HL-60/S4 treated with retinoic acid at 250 ng/mL for 4 days and 3 days (cell line): ENCODE measurements around the gene SRCAP.
"Not testable (repeated sequence)": the region's sequence is repeated elsewhere in the genome, so short reads cannot be mapped to it uniquely, and the experiment has no call there.

ENCODE experiments used
- in situ Hi-C: fragments of 300-500 bp; cut with MboI; formaldehyde crosslinking; loops from 2 replicates; pipeline ENCODE4 v1.7.0; 2022; ENCODE audit warnings: low sequenced_read_pairs

SRCAP gene

DNA sequence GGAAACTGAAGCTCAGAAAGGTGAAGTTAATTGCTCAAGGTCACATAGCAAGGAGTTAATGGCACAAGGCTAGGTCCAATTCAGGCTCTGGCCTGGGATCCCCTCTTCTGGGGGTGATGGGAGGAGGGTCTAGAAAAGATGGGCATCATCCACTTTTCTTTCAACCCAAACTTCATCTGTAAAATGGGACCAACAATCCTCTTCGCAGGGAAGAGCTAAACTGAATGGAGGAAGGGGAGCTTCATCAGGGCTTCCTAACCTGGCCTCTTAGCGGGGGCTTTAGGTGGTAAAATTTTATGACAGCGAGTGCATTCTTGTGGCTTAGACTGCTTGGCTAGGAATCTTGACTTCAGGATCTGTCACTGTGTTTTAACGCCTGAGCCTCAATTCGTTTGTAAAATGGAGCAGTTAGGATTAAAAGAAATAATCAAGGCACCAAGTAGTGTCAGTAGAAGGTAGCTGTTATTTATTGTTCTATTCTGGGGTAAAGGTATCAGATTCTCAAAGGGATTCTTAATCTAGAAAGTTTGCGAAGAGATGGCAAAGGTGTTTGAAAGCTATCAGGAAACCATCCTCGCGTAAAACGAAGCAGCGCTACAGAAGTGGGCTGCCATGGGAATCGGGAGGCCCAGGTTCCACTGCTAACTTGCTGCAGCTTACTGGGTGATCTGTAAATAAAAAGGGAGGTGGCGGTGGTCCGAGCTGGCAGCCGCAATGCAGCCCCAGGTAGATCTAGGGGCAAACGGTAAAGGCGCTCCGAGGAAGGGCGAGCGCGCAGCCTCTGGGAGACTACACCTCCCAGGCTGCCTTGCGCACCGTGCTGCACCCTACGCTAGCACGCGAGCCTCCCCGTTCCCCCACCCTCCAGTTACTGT lies 1.5 kb upstream of the SRCAP start:
- in situ Hi-C loops, result no loop called here

DNA sequence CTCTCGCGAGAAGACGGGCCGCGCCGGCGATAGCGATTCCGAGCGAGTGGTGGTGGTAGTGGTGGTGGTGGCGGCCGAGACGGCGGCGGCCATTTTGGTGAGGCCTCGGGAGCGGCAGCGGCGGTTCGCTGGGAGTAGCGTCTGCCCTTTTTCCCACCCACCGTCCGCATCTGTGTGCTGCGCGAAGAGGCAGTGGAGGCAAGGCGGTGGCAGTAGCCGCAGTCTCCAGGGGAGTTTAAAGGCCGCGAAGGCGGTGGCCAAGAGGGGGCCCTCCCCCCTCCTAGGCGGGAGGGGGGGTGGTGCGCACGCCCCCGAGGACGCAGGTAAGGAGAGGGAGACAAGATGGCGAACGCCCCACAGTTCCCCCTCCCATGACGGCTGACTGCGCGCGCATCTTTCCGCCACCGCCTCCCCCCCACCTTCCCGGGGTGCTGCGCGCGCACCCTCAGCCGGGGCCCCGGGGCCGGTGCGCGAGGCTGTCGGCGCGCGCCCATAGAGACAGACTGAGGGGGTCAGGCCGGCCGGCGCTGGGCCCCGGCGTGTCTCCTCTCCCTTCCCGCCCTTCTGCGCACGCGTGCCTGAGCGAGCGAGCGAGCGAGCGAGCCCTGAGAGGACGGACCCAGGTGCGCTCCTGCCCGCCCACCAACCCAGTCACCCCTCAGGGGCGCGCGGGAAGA lies 694 bp upstream of the SRCAP start:
- in situ Hi-C loops, result no loop called here

DNA sequence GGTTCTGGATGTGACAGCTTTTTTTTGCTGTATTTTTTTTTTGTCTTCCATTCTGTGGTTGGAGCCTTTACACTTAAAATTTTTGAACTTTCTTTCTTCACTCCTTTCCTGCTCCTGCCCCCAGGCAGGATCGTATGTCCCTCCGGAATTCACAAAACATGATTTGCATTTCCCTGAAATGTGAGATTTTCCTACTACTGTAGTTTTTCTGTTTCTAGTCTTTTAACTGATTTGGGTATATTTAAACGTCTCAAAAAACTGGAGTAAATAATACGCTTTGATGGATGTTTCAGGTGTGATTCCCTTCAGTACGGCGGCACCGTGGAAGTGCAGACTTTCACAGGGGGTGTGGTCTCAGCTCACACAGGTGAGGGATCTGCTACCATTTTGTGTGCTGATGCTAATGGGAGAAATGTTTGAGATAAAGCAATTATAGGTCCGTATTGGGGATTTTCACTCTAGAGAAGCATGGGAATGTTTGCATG lies 686 bp downstream of the SRCAP start:
- in situ Hi-C loops, result no loop called here

DNA sequence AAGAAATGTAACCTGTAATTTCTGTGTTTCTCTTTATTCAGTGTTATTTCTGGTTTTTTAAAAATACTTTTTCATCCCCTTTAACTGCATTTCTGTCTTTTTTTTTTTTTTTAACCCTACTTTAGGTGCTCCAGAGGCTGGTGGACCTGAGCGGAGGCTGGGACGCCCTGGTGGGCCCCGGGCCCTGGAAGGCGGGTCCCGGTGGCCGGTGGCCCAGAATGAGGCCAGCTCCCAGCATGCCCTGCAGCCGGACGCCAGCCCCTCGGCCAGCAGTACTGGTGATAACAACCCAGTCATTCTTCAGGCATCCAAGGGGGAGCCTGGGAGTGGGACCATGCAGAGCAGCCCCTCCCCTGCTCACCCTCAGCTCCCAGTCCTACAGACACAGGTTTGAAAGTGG lies 1.5 kb downstream of the SRCAP start:
- in situ Hi-C loops, result no loop called here

DNA sequence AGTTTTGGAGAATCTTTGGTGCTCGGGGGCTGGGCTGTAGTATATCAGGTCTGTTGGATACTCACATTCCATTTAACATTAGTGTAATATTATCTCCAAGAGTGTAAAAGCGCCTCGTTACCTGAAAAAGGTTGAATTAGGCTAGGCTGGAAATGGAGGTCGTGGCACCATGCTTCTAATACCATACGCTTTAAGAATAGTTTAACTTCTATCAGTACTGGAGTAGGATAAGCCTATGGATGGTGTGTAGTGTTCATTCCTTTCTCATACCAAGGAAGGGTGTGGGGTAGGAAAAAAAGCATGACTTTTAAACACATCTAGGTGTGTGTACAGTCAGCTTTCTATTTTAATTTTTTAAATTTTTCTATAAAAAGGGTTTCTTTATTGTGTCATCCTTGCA lies 2.0 kb downstream of the SRCAP start:
- in situ Hi-C loops, result no loop called here

DNA sequence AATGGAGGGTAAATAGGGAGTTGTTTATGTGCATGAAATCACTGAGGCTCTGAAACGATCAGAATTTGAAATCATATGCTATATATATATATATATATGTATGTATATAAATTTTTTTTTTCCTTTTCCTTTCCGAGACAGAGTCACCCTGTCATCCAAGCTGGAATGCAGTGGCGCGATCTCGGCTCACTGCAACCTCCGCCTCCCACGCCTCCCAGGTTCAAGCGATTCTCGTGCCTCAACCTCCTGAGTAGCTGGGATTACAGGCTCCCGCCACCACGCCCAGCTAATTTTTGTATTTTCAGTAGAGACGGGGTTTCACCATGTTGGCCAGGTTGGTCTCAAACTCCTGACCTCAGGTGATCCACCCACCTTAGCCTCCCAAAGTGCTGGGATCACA lies 4.1 kb downstream of the SRCAP start:
- in situ Hi-C loops, result not testable (repeated sequence)

DNA sequence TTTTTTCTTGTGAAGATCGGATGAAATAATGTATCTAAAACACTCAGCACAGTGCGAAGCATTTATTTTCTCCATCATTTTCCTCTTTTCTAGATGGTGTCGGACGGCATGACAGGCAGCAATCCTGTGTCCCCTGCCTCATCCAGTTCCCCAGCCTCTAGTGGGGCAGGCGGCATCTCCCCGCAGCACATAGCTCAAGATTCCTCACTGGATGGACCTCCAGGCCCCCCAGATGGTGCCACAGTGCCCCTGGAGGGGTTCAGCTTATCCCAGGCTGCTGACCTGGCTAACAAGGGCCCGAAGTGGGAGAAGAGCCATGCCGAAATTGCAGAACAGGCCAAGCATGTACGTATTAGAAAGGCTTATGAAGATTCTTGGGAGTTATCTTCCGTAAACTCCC lies 5.0 kb downstream of the SRCAP start:
- in situ Hi-C loops, result no loop called here

DNA sequence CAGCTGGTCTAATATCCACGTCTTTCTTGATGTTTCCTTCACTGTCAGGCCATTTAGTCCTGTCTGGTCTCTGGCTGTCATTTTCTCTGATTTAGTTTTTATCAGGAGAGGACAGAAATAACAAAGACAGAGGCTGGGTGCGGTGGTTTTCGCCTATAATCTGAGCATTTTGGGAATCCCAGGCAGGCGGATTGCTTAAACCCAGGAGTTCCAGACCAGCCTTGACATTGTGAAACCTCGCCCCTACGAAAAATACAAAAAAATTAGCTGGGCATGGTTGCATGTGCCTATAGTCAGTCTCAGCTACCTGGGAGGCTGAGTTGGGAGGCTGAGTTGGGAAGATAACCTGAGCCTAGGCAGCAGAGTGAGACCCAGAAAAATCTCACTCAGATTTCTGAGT lies 7.1 kb downstream of the SRCAP start:
- in situ Hi-C loops, result no loop called here

DNA sequence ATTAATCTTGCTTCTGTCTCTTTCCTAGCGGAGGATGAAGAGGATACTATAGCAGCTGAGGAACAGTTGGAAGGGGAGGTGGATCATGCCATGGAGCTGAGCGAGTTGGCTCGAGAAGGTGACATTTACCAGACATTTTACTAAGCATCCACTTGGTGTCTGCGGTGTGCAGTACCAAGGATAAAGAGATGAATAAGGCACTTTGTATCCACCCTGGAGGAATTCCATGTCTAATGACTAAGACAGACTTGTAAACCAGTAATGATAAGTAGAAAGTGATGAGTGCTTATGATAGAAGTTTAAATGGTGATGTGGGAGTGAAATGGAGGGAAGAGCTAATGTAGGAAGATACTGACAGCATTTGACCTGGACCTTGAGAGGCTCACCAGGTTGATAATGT lies 12.0 kb downstream of the SRCAP start:
- in situ Hi-C loops, result no loop called here

DNA sequence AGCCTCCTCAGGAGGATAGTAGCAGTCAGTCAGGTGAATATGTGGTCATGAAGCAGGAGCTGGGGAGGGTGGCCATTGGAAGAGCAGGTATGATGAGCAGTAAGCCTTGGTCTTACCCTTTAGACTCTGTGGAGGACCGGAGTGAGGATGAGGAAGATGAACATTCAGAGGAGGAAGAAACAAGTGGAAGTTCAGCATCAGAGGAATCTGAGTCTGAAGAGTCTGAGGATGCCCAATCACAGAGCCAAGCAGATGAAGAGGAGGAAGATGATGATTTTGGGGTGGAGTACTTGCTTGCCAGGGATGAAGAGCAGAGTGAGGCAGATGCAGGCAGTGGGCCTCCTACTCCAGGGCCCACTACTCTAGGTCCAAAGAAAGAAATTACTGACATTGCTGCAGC lies 12.7 kb downstream of the SRCAP start:
- in situ Hi-C loops, result no loop called here

DNA sequence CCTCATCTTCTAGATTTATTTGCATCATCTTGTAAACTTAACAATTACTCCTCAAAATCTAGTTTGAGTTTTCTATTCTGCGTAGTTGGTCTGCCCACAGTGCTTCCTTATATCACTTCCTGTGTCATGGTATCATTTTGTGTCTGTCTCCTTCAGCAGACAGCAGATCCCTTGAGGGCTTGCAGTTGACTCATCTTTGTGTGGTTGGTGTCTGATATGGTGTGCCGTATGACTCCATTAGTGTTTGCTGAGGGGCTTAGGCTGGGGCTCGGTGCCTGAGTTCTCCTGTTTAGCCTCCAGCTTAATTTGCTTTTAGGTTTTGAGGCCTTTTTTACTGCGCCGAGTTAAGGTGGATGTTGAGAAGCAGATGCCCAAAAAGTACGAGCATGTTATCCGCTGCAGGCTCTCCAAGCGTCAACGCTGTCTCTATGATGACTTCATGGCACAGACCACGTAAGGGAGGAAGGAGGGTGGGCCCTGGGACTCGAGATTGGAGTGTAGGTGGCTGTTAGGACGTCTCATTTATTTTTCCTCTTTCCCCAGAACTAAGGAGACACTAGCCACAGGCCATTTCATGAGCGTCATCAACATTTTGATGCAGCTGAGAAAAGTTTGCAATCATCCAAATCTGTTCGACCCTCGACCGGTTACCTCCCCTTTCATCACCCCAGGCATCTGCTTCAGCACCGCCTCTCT lies 16.9 kb downstream of the SRCAP start:
- in situ Hi-C loops, result no loop called here

DNA sequence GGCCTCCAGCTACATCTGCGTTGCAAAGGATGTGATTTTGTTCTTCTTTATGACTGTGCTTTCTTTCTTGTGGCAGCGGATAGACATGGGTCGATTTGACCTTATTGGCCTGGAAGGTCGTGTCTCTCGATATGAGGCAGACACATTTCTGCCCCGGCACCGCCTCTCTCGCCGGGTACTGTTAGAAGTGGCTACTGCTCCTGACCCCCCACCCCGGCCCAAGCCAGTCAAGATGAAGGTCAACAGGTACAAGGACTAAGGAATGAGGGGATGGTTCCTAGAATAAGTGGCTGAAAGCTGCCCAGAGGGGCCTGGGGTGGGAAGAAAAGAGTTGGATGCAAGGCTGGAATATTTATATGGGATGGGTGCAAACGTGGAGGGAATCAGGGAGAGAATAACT lies 21.1 kb downstream of the SRCAP start:
- in situ Hi-C loops, result no loop called here

DNA sequence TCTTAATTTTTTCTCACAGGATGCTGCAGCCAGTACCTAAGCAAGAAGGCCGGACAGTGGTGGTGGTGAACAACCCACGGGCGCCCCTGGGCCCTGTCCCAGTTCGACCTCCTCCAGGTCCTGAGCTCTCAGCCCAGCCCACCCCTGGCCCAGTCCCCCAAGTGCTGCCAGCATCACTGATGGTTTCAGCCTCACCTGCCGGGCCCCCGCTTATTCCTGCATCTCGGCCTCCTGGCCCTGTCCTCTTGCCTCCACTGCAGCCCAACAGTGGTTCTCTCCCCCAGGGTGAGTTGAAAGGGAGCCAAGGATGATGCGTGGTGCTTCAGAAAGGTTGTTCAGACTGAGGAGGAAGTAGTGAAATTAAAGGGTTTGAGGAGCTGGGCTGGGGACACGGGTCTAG lies 21.7 kb downstream of the SRCAP start:
- in situ Hi-C loops, result no loop called here

DNA sequence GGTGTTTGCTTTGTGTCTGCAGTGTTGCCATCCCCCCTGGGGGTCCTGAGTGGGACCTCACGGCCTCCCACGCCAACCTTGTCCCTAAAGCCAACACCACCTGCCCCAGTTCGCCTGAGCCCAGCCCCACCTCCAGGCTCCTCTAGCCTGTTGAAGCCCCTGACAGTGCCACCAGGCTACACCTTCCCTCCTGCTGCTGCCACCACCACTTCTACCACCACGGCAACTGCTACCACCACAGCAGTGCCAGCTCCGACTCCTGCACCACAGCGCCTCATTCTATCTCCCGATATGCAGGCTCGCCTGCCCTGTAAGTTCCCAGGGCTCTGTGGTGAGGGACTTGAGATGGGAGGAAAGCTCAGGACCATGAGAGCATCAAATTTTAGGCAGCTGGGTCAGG lies 22.2 kb downstream of the SRCAP start:
- in situ Hi-C loops, result no loop called here

DNA sequence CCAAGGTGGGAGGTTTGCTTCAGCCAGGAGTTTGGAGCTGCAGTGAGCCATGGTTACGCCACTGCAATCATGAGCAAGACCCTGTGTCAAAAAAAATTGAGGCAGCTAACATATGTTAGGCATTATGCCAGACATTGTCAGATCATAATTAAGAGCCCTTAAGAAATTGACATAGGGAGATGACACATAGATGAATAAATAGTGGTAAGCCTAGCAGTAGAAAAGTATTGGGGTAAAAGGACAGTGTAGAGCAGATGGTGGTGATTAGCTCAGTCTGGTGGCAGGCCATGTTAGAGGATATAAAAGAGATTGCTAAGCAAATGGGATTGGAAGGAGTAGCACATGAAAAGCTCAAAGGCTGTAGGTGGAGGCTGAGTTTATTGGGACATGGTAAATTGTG lies 22.6 kb downstream of the SRCAP start:
- in situ Hi-C loops, result no loop called here

DNA sequence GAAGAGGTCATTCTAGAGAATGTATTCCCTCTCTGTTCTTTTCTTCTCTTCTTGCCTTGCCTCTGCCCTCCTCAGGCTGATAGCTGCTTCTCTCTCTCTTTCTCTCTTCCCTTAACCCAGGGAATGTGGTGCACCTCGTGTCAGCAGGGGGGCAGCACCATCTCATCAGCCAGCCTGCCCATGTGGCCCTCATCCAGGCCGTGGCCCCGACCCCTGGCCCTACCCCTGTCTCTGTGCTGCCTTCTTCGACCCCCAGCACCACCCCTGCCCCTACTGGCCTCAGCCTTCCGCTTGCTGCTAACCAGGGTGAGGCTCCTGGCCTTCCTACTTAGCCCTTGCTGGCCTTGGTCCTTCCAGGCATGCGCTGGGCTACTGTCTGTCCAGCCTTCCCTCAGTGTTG lies 23.5 kb downstream of the SRCAP start:
- in situ Hi-C loops, result no loop called here

DNA sequence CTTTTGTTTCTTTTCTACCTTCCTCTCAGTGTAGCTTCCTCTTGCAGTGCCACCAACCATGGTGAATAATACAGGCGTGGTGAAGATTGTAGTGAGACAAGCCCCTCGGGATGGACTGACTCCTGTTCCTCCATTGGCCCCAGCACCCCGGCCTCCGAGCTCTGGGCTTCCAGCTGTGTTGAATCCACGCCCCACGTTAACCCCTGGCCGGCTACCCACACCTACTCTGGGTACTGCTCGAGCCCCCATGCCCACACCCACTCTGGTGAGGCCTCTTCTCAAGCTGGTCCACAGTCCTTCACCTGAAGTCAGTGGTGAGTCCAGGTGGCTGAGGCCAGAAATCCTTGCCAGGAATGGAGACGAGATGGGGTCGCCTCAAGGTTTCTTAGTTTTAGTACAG lies 23.9 kb downstream of the SRCAP start:
- in situ Hi-C loops, result no loop called here

DNA sequence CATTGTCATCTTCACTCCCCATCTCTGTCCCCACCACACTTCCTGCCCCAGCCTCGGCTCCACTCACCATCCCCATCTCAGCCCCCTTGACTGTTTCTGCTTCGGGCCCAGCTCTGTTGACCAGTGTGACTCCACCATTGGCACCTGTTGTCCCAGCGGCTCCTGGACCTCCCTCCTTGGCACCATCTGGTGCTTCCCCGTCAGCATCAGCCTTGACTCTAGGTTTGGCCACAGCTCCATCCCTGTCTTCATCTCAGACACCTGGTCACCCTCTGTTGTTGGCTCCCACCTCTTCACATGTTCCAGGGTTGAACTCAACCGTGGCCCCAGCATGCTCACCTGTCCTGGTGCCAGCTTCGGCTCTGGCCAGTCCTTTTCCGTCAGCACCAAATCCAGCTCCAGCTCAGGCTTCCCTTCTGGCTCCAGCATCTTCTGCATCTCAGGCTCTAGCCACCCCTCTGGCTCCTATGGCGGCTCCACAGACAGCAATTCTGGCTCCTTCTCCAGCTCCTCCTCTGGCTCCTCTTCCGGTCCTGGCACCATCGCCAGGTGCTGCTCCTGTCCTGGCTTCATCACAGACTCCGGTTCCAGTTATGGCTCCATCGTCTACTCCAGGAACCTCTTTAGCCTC lies 24.9 kb downstream of the SRCAP start:
- in situ Hi-C loops, result no loop called here

DNA sequence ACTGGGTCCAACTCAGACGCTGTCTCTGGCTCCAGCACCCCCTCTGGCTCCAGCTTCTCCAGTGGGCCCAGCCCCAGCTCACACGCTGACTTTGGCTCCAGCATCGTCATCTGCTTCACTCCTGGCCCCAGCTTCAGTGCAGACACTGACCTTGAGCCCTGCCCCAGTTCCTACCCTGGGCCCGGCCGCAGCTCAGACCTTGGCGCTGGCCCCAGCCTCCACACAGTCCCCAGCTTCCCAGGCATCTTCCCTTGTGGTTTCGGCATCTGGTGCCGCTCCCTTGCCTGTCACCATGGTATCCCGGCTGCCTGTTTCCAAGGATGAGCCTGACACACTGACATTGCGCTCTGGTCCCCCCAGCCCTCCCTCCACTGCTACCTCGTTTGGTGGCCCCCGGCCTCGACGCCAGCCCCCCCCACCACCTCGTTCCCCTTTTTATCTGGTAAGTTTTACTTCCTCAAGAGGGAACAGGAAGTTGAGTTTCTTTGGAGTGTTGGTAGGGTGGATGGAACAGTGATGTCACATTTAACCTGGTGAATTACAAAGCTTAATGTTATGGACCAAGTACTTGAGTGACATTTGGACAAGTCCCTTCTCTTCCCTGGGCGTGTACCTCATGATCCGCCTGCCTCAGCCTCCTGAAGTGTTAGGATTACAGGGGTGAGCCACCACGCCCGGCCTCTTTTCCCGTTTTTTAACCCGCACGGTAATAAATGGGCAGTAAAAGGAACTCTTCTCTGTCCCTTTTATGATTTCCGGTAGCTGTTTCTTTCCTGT lies 25.9 kb downstream of the SRCAP start:
- in situ Hi-C loops, result no loop called here

DNA sequence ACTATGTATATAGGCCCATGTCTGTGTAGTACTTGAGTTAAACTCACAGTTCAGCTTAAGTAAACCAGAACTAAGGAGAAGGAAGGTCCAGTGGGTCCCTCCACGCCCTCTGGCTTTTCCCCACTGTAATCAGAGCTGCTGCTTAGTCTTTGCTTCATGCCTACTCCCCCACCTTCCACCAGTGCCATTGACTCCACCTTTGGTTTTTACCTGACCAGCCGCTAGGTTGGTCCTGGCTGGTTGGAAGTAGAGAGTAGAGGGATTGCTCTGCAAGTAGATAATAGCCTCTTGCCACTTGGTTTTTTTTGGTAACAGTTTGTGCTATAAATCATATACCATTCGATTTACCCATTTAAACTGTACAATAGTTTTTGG lies 26.4 kb downstream of the SRCAP start:
- in situ Hi-C loops, result no loop called here

DNA sequence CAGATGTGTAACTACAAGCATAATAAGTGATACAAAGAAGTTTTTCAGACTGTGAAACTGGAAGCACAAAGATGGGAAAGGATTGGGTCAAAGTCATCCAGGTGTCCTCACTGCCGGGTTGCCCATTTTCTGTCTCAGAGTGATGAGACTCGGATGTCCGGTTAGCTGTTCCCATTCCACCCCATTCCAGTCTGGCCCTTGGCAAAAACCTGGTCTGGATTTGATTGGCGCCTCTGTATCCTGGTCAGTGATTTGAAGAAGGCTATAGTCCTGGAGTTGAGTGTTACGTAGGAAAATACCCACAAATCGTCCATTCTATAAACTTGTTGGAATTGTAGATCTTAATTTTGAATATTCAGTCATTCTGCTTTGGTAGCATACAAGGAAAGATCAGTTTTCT lies 29.4 kb downstream of the SRCAP start:
- in situ Hi-C loops, result no loop called here
